Measurements from ENCODE around the gene DIP2C.
"Not testable (repeated sequence)": the region's sequence is repeated elsewhere in the genome, so short reads cannot be mapped to it uniquely, and the experiment has no call there.

DIP2C gene

GRCh38 chr10:323046-323445, 366.4 kb downstream of the DIP2C start:
- not testable (repeated sequence) for H2AFZ ChIP-seq (ENCODE audit: low read length, unreplicated experiment); H3K79me2 ChIP-seq (ENCODE audit: control insufficient read depth, insufficient read depth, low read length, unreplicated experiment); H3K36me3 ChIP-seq (ENCODE audit: insufficient read depth, low read length); H3K27me3 ChIP-seq (ENCODE audit: insufficient read depth, low read length)
- peaks cover 13% of the 10 kb centered on the region for H3K4me1 ChIP-seq (ENCODE audit: control insufficient read depth, insufficient read depth, low read length, unreplicated experiment)
- 0 out of 2 replicates have a peak overlapping the region, but pooled peaks have one; percentile 68 for H3K4me3 ChIP-seq (ENCODE audit: low read depth, low read length)
- H3K27ac ChIP-seq (ENCODE audit: low read depth, low read length): peak overlapping the region; percentile 78; the same call in 1 of the 2 replicates

- Histone ChIP-seq H3K4me3 (ENCODE audit: low read depth, low read length) (no peak overlapping the region), H3K27me3 (ENCODE audit: insufficient read depth, low read length) (no peaks in the 10 kb centered on the region), H3K36me3 (ENCODE audit: insufficient read depth, low read length) (peaks cover 3% of the 10 kb centered on the region; the same call in 1 of the 2 replicates), H3K79me2 (ENCODE audit: control insufficient read depth, insufficient read depth, low read length, unreplicated experiment) (no peaks in the 10 kb centered on the region), H2AFZ (ENCODE audit: low read length, unreplicated experiment) (no peak overlapping the region), H3K4me1 (ENCODE audit: control insufficient read depth, insufficient read depth, low read length, unreplicated experiment) (peaks cover 13% of the 10 kb centered on the region), H3K27ac (ENCODE audit: low read depth, low read length) (no peak overlapping the region)
Observed at GRCh38 chr10:320771-321170, 368.7 kb downstream of the DIP2C start.

DNA sequence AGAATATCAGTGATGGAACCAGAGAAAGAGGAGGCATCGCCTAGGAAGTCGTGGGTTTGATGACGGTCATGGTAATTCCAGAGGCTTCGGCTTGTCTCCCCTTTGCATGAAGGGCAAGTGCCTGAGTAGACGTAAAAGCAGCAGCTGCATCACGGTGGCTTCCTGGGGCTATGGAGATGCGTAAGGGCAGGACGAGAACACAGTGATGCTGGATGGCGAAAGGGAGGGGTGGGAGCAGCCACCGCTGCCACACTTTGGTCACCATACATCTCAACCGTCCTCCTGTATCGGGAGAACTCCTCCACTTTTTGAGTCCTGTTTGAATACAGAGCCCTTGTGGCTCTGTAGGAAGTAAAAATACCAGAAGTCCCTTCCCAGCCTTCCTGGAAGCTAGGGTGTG, 371.5 kb downstream of the DIP2C start:
- Histone ChIP-seq H3K36me3 (ENCODE audit: insufficient read depth, low read length) (peaks cover 3% of the 10 kb centered on the region; the same call in 1 of the 2 replicates), H2AFZ (ENCODE audit: low read length, unreplicated experiment) (no peak overlapping the region), H3K27ac (ENCODE audit: low read depth, low read length) (no peak overlapping the region), H3K27me3 (ENCODE audit: insufficient read depth, low read length) (no peaks in the 10 kb centered on the region), H3K4me1 (ENCODE audit: control insufficient read depth, insufficient read depth, low read length, unreplicated experiment) (no peaks in the 10 kb centered on the region), H3K79me2 (ENCODE audit: control insufficient read depth, insufficient read depth, low read length, unreplicated experiment) (no peaks in the 10 kb centered on the region), H3K4me3 (ENCODE audit: low read depth, low read length) (no peak overlapping the region)

DNA sequence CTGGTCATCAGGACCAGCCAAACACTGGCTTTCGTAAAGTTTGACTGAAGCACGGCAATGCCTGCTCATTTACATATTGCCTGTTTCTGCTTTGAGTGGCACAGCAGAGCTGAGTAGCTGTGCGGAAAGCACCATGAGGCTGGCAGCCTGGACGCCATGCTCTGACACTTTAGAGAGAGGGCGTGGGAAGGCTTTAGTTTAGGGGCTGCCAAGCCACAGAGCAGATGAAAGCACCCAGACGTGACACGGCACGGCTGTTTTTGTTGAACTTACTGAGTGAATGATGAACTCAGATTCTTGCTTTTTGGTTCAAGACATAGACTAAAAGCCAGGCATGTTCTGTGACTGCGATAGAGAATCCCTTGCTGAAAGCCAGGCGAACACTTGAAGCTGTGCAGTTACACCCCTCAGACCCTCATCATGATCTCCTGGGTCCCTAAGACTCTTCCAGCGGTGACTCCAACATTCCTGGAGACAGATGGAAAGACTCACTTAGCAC, 372.1 kb downstream of the DIP2C start:
- Histone ChIP-seq H3K4me1 (ENCODE audit: control insufficient read depth, insufficient read depth, low read length, unreplicated experiment) (no peaks in the 10 kb centered on the region), H2AFZ (ENCODE audit: low read length, unreplicated experiment) (no peak overlapping the region), H3K79me2 (ENCODE audit: control insufficient read depth, insufficient read depth, low read length, unreplicated experiment) (no peaks in the 10 kb centered on the region), H3K36me3 (ENCODE audit: insufficient read depth, low read length) (peaks cover 3% of the 10 kb centered on the region; the same call in 1 of the 2 replicates), H3K27me3 (ENCODE audit: insufficient read depth, low read length) (no peaks in the 10 kb centered on the region), H3K4me3 (ENCODE audit: low read depth, low read length) (no peak overlapping the region), H3K27ac (ENCODE audit: low read depth, low read length) (no peak overlapping the region)

DNA sequence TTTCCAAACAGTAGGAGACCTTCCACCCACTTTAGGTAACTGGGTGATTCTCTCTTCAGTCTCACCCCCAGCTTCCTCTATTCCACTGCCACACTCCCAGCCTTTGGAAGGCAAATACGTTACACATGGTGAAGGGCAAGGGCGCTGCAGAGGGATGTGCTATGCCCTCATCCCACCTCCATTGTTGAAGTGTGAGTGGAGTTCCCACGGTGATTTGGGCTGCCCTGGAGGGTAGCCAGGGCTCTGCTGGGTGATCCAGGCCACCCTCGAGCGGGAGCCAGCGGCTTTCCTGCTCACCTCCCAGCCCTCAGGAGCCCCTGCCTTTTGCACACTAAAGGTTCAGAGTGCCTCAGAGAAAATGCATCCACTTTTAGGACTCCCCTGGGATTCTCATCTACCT, 373.1 kb downstream of the DIP2C start:
- Histone ChIP-seq H3K27me3 (ENCODE audit: insufficient read depth, low read length) (no peaks in the 10 kb centered on the region), H3K27ac (ENCODE audit: low read depth, low read length) (no peak overlapping the region), H3K36me3 (ENCODE audit: insufficient read depth, low read length) (peaks cover 3% of the 10 kb centered on the region; the same call in 1 of the 2 replicates), H3K79me2 (ENCODE audit: control insufficient read depth, insufficient read depth, low read length, unreplicated experiment) (no peaks in the 10 kb centered on the region), H3K4me3 (ENCODE audit: low read depth, low read length) (no peak overlapping the region), H2AFZ (ENCODE audit: low read length, unreplicated experiment) (no peak overlapping the region), H3K4me1 (ENCODE audit: control insufficient read depth, insufficient read depth, low read length, unreplicated experiment) (no peaks in the 10 kb centered on the region)

DNA sequence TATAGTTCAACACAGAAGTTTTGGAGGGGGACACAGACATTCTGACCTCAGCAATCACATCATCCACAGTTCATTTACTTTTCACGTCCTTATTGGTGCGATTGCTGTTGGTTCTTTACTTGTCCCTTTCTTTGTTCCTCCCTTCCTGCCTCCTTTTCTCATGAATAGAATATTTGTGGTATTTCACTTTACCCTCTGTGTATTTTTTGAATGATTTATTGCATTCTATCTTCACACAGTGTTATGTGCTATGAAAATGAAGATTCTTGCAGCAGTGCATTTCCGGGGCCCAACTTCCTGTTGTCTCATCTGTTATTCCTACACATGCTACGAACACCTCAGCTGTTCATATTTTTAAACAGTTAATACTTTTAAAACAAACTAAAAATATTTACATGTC, 374.6 kb downstream of the DIP2C start:
- Histone ChIP-seq H3K4me3 (ENCODE audit: low read depth, low read length) (no peak overlapping the region), H3K4me1 (ENCODE audit: control insufficient read depth, insufficient read depth, low read length, unreplicated experiment) (no peaks in the 10 kb centered on the region), H3K36me3 (ENCODE audit: insufficient read depth, low read length) (peaks cover 3% of the 10 kb centered on the region; the same call in 1 of the 2 replicates), H3K27me3 (ENCODE audit: insufficient read depth, low read length) (no peaks in the 10 kb centered on the region), H3K27ac (ENCODE audit: low read depth, low read length) (no peak overlapping the region), H3K79me2 (ENCODE audit: control insufficient read depth, insufficient read depth, low read length, unreplicated experiment) (no peaks in the 10 kb centered on the region), H2AFZ (ENCODE audit: low read length, unreplicated experiment) (no peak overlapping the region)

- Histone ChIP-seq H3K36me3 (ENCODE audit: insufficient read depth, low read length) (peaks cover 3% of the 10 kb centered on the region; the same call in 1 of the 2 replicates), H3K27me3 (ENCODE audit: insufficient read depth, low read length) (no peaks in the 10 kb centered on the region), H3K27ac (ENCODE audit: low read depth, low read length) (no peak overlapping the region), H2AFZ (ENCODE audit: low read length, unreplicated experiment) (no peak overlapping the region), H3K79me2 (ENCODE audit: control insufficient read depth, insufficient read depth, low read length, unreplicated experiment) (no peaks in the 10 kb centered on the region), H3K4me1 (ENCODE audit: control insufficient read depth, insufficient read depth, low read length, unreplicated experiment) (no peaks in the 10 kb centered on the region), H3K4me3 (ENCODE audit: low read depth, low read length) (no peak overlapping the region)
Observed at GRCh38 chr10:314381-314780, 375.1 kb downstream of the DIP2C start.

GRCh38 chr10:311901-312665, 377.4 kb downstream of the DIP2C start:
- Histone ChIP-seq H3K27ac (ENCODE audit: low read depth, low read length) (no peak overlapping the region), H2AFZ (ENCODE audit: low read length, unreplicated experiment) (no peak overlapping the region), H3K4me1 (ENCODE audit: control insufficient read depth, insufficient read depth, low read length, unreplicated experiment) (no peaks in the 10 kb centered on the region), H3K4me3 (ENCODE audit: low read depth, low read length) (no peak overlapping the region), H3K36me3 (ENCODE audit: insufficient read depth, low read length) (peaks cover under 1% of the 10 kb centered on the region; the same call in 1 of the 2 replicates), H3K27me3 (ENCODE audit: insufficient read depth, low read length) (no peaks in the 10 kb centered on the region), H3K79me2 (ENCODE audit: control insufficient read depth, insufficient read depth, low read length, unreplicated experiment) (no peaks in the 10 kb centered on the region)

DNA sequence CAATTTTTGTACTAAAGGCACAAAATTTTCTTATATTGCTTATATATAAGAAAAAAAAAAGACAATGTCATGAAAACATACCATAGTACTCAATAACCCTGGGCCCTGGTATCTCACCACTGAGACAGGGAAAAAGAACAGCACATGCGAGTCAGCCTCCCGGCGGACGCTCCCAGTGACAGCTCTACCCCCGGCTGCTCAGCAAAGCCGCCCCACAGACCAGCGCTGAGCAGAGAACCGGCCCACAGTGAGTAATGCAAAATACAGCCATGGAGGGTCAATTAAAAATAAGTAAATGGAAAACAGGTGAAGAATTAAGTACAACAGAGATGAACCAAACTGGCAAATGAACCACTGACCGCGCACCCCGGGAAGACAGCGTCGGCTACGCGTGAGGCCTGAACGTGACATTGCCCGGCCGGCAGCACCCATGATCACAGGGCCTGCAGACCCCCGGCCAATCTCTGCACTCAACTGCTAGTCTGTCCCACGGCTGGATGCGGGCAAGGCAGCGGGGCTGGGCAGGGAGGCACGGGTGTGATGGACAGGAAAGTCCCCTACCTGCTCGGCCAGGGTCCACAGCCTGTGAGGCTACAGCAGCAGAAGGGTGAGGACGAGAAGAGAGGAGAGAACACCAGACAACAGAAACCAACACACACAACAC, 378.4 kb downstream of the DIP2C start:
- no peaks in the 10 kb centered on the region for H3K36me3 ChIP-seq (ENCODE audit: insufficient read depth, low read length)
- H3K79me2 ChIP-seq (ENCODE audit: control insufficient read depth, insufficient read depth, low read length, unreplicated experiment): no peaks in the 10 kb centered on the region
- no peak overlapping the region for H3K27ac ChIP-seq (ENCODE audit: low read depth, low read length)
- no peaks in the 10 kb centered on the region for H3K4me1 ChIP-seq (ENCODE audit: control insufficient read depth, insufficient read depth, low read length, unreplicated experiment)
- H3K27me3 ChIP-seq (ENCODE audit: insufficient read depth, low read length): no peaks in the 10 kb centered on the region
- H2AFZ ChIP-seq (ENCODE audit: low read length, unreplicated experiment): no peak overlapping the region
- H3K4me3 ChIP-seq (ENCODE audit: low read depth, low read length): no peak overlapping the region

DNA sequence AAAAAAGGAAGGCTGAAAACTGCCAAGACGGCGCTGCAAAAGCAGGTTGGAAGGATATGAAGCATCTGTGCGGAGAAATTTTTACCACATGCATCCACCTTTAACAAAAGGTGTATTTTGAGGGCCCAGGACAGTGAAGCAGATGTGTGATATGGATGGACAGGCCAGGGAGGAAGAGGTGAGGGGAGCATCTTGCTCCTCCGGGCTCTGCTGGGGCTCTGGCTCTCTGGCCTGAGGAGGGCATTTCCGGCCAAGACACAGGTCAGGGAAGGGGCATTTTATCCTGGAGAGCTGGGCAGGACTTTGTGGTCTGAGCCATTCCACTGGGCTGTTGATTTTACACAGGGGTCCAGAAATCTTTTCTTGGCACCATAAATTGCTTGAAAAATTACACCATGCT, 379.1 kb downstream of the DIP2C start:
- H3K36me3 ChIP-seq (ENCODE audit: insufficient read depth, low read length): no peaks in the 10 kb centered on the region
- no peak overlapping the region for H2AFZ ChIP-seq (ENCODE audit: low read length, unreplicated experiment)
- no peak overlapping the region for H3K27ac ChIP-seq (ENCODE audit: low read depth, low read length)
- no peaks in the 10 kb centered on the region for H3K4me1 ChIP-seq (ENCODE audit: control insufficient read depth, insufficient read depth, low read length, unreplicated experiment)
- H3K4me3 ChIP-seq (ENCODE audit: low read depth, low read length): no peak overlapping the region
- H3K27me3 ChIP-seq (ENCODE audit: insufficient read depth, low read length): no peaks in the 10 kb centered on the region
- H3K79me2 ChIP-seq (ENCODE audit: control insufficient read depth, insufficient read depth, low read length, unreplicated experiment): no peaks in the 10 kb centered on the region

Data from ACC112 (cell line).